Left lobe of liver (tissue), 2 donors: ENCODE data around the gene NPLOC4. TPM values are rescaled to one million over a fixed set of nuclear protein-coding genes. Genes with fewer than 3 reads are reported as not detected.
A peak's percentile ranks its signal among the peaks of the same experiment; 100 is the strongest.
"Not testable (repeated sequence)": the region's sequence is repeated elsewhere in the genome, so short reads cannot be mapped to it uniquely, and the experiment has no call there.

Experiments
- ATAC-seq: fragments of 200-7000 bp; cut with Tn5 transposase; one replicate; pipeline ENCODE4 v1.9.1; 2020; ENCODE audit warnings: mild to moderate bottlenecking, moderate library complexity
- DNase-seq: peaks from one replicate; pipeline ENCODE4 v3.0.0-alpha.2; 2020; ENCODE audit warnings: low spot score
- total RNA-seq: library from RNA; stranded (reverse); gene quantifications from one replicate; pipeline ENCODE4 v1.2.1, GENCODE V29; 2021
- donor health status: DM: no; HTN: no; CAD: no; lungs with moderate emphysema.
- donor health status: DM: no; HTN: yes; CAD: no.

Gene NPLOC4
- total RNA-seq, 1 donor from 2014 or later: 49.5 TPM

GRCh38 chr17:81641825-81642489, 5.0 kb upstream of the NPLOC4 start:
- DNase-seq (no peak), ATAC-seq (no peak)

- no peak for ATAC-seq
- DNase-seq: no peak
Observed at GRCh38 chr17:81640011-81640410, 3.1 kb upstream of the NPLOC4 start.

GRCh38 chr17:81638683-81639082, 1.8 kb upstream of the NPLOC4 start:
- ATAC-seq: no peak
- DNase-seq: no peak

GRCh38 chr17:81635973-81636504, 873 bp downstream of the NPLOC4 start:
- ATAC-seq (peak; percentile 49), DNase-seq (no peak)

- DNase-seq (no peak), ATAC-seq (peak; percentile 2)
Observed at GRCh38 chr17:81635431-81635830, 1.5 kb downstream of the NPLOC4 start.

GRCh38 chr17:81631482-81631881, 5.4 kb downstream of the NPLOC4 start:
- no peak for ATAC-seq
- DNase-seq: no peak

- DNase-seq (no peak), ATAC-seq (no peak)
Observed at GRCh38 chr17:81630274-81630673, 6.6 kb downstream of the NPLOC4 start.

GRCh38 chr17:81621494-81622130, 15.3 kb downstream of the NPLOC4 start:
- ATAC-seq (peak; percentile 87), DNase-seq (peak; percentile 67)

GRCh38 chr17:81618307-81618706, 18.6 kb downstream of the NPLOC4 start:
- DNase-seq, ATAC-seq: not testable (repeated sequence)

GRCh38 chr17:81616877-81617276, 20.0 kb downstream of the NPLOC4 start:
- DNase-seq (no peak), ATAC-seq (no peak)

GRCh38 chr17:81615401-81615930, 21.4 kb downstream of the NPLOC4 start:
- DNase-seq (no peak), ATAC-seq (peak; percentile 18)

- no peak for ATAC-seq
- DNase-seq: no peak
Observed at GRCh38 chr17:81612172-81612970, 24.5 kb downstream of the NPLOC4 start.

- DNase-seq: no peak
- ATAC-seq: no peak
Observed at GRCh38 chr17:81609541-81610311, 27.2 kb downstream of the NPLOC4 start.

- no peak for DNase-seq
- ATAC-seq: no peak
Observed at GRCh38 chr17:81608605-81609004, 28.3 kb downstream of the NPLOC4 start.

GRCh38 chr17:81608082-81608481, 28.8 kb downstream of the NPLOC4 start:
- DNase-seq: no peak
- ATAC-seq: no peak

- no peak for ATAC-seq
- DNase-seq: no peak
Observed at GRCh38 chr17:81607431-81607830, 29.5 kb downstream of the NPLOC4 start.

GRCh38 chr17:81603846-81604610, 32.9 kb downstream of the NPLOC4 start:
- no peak for DNase-seq
- ATAC-seq: no peak

- DNase-seq (no peak), ATAC-seq (peak; percentile 89)
Observed at GRCh38 chr17:81601525-81602120, 35.3 kb downstream of the NPLOC4 start.

GRCh38 chr17:81599719-81600486, 37.0 kb downstream of the NPLOC4 start:
- DNase-seq (no peak), ATAC-seq (peak; percentile 7)
